Psoas muscle (tissue), 8 donors: ENCODE data around the gene C5orf15. TPM values are rescaled to one million over a fixed set of nuclear protein-coding genes. Genes with fewer than 3 reads are reported as not detected.

Experiments used
- ATAC-seq, 4 donors: fragments of 200-7000 bp; cut with Tn5 transposase; one replicate each; pipeline ENCODE4 v1.9.1; 2020; ENCODE audit warnings: moderate library complexity in 3 of 4, mild to moderate bottlenecking in 2 of 4
- DNase-seq, 2 donors: peaks; one replicate each; pipeline ENCODE4 v3.0.0-alpha.2; 2020
- H3K27ac ChIP-seq: fragments of 200-600 bp; one replicate; pipeline ENCODE4 v1.8.0; 2022
- H3K27me3 ChIP-seq, 3 donors: fragments of 200-600 bp in 1 of 3; one replicate each; pipeline versions ENCODE4 v1.6.1 to v1.8.0; 2013 to 2022; ENCODE audit warnings: low read length in 2 of 3, mild to moderate bottlenecking in 2 of 3, moderate library complexity in 1 of 3; ENCODE audit not compliant: insufficient read depth in 3 of 3
- H3K36me3 ChIP-seq, 2 donors: fragments of 200-600 bp in 1 of 2; one replicate each; pipeline versions ENCODE4 v1.6.1 to v1.8.0; 2013 to 2022; ENCODE audit warnings: low read depth in 1 of 2, mild to moderate bottlenecking in 1 of 2, moderate library complexity in 1 of 2; ENCODE audit not compliant: insufficient read depth in 1 of 2
- H3K4me1 ChIP-seq: fragments of 200-600 bp; one replicate; pipeline ENCODE4 v1.8.0; 2022
- H3K4me3 ChIP-seq: fragments of 200-600 bp; one replicate; pipeline ENCODE4 v1.8.0; 2022; ENCODE audit warnings: mild to moderate bottlenecking
- H3K9me3 ChIP-seq: fragments of 200-600 bp; one replicate; pipeline ENCODE4 v1.8.0; 2022
- CTCF ChIP-seq: fragments of 200-600 bp; IDR thresholded peaks from one replicate; pipeline ENCODE4 v1.8.0; 2022; ENCODE audit warnings: antibody characterized with exemption
- WGBS, 3 donors: extraction: QIAGEN DNeasy Blood & Tissue Kit; methylation state at CpG; one replicate each; pipeline versions ENCODE4 v1.1.6 to v1.1.7; 2013; 5-methylcytosine and 5-hydroxymethylcytosine counted together
- intact Hi-C, 2 donors: fragments of 100-400 bp; cut with DNase I; formaldehyde crosslinking; loops; one replicate each; pipeline versions ENCODE4 v1.11.0 to v1.14.2; 2022
- polyA plus RNA-seq, 3 donors: library from polyadenylated mRNA; stranded (reverse); fragments of 200-250 nt; gene quantifications; one replicate each; pipeline ENCODE4 v1.2.3, GENCODE V29; 2013
- total RNA-seq, 4 donors: library from RNA; stranded (reverse); fragmentation: NEBNext Ultra II Directional in 2 of 4; extraction: Animal tissue kit (Norgen Biotek cat#: 25700) in 2 of 4; gene quantifications; one replicate each; pipeline versions ENCODE4 v1.2.1 to v1.2.4, GENCODE V29; 2021 to 2023
- donor health status: healthy with polysubstance abuse.
- donor health status: DM: no; HTN: no; CAD: no; lungs with moderate emphysema.
- donor health status: Bipolar disorder and iron deficiency.
- donor health status: healthy.
- donor health status: DM: yes; HTN: yes; CAD: no.
- donor health status: DM: no; HTN: no; CAD: no.
- donor health status: DM: no; HTN: no; CAD: no.
- donor health status: DM: yes; HTN: yes; CAD: no.

C5orf15 gene
- total and polyA plus RNA-seq, 7 donors = 12.7 to 29.8 (median 13.9) TPM

GRCh38 chr5:133925269-133925668, 43.2 kb downstream of the C5orf15 start:
- no peak for DNase-seq
- Histone ChIP-seq H3K9me3 (no peaks in the 10 kb centered on the region), H3K27me3 (peaks cover 0 to 2% (median 0%) of the 10 kb centered on the region in 3 donors), H3K4me1 (no peaks in the 10 kb centered on the region), H3K27ac (no peak overlapping the region), H3K4me3 (no peak overlapping the region), H3K36me3 (no peaks in the 10 kb centered on the region)
- no peak for TF ChIP-seq CTCF
- WGBS, 3 donors = 78 to 89% (median 88%) methylated on average over 3 of the region's 3 CpGs
- intact Hi-C loops = no loop called here
- ATAC-seq = no peak

- WGBS, 3 donors = 35 to 56% (median 39%) methylated on average over 5 of the region's 5 CpGs
- intact Hi-C loops = no loop called here
Observed at GRCh38 chr5:133924221-133924920, 44.1 kb downstream of the C5orf15 start.

GRCh38 chr5:133921979-133922378, 46.4 kb downstream of the C5orf15 start:
- no peak overlapping the region for H3K27ac ChIP-seq
- H3K27me3 ChIP-seq = peaks cover 0 to 2% (median 0%) of the 10 kb centered on the region in 3 donors
- DNase-seq = no peak
- no peak for TF ChIP-seq CTCF
- H3K36me3 ChIP-seq = no peaks in the 10 kb centered on the region
- intact Hi-C loops = no loop called here
- H3K4me3 ChIP-seq = no peak overlapping the region
- H3K9me3 ChIP-seq = no peaks in the 10 kb centered on the region
- H3K4me1 ChIP-seq = no peaks in the 10 kb centered on the region
- ATAC-seq = no peak
- WGBS, 3 donors = 62 to 64% (median 64%) methylated on average over 5 of the region's 5 CpGs

More at GRCh38 chr5:133924221-133924920, 44.1 kb downstream of the C5orf15 start:
- no peak for TF ChIP-seq CTCF
- no peaks in the 10 kb centered on the region for H3K36me3 ChIP-seq
- H3K27me3 ChIP-seq = peaks cover 0 to 2% (median 0%) of the 10 kb centered on the region in 3 donors
- no peak overlapping the region for H3K27ac ChIP-seq
- H3K4me3 ChIP-seq = no peak overlapping the region
- DNase-seq = no peak
- H3K4me1 ChIP-seq = no peaks in the 10 kb centered on the region
- no peaks in the 10 kb centered on the region for H3K9me3 ChIP-seq
- ATAC-seq = no peak

GRCh38 chr5:133921069-133921468, 47.4 kb downstream of the C5orf15 start:
- intact Hi-C loops = no loop called here
- no peaks in the 10 kb centered on the region for H3K9me3 ChIP-seq
- H3K36me3 ChIP-seq = no peaks in the 10 kb centered on the region
- H3K4me3 ChIP-seq = no peak overlapping the region
- DNase-seq (no peak), ATAC-seq (no peak)
- peaks cover 0 to 2% (median 0%) of the 10 kb centered on the region in 3 donors for H3K27me3 ChIP-seq
- WGBS, 3 donors = 86 to 92% (median 88%) methylated on average over 7 of the region's 7 CpGs
- no peak for TF ChIP-seq CTCF
- H3K4me1 ChIP-seq = no peaks in the 10 kb centered on the region
- no peak overlapping the region for H3K27ac ChIP-seq
